HG03575 (cell line): ENCODE results near the gene VPREB1.
"Not testable (repeated sequence)": the region's sequence is repeated elsewhere in the genome, so short reads cannot be mapped to it uniquely, and the experiment has no call there.

Experiments
- ATAC-seq: cut with Tn5 transposase; IDR thresholded peaks from one replicate; pipeline ENCODE4 v1.9.1; 2021; ENCODE audit not compliant: unreplicated experiment, insufficient number of reproducible peaks, low FRiP score; ENCODE audit errors: extremely low read depth

The VPREB1 gene

GRCh38 chr22:22286390-22287105, 42.0 kb downstream of the VPREB1 start:
- not testable (repeated sequence) for ATAC-seq

- not testable (repeated sequence) for ATAC-seq
Observed at GRCh38 chr22:22287106-22287626, 42.6 kb downstream of the VPREB1 start.

GRCh38 chr22:22289666-22290065, 45.1 kb downstream of the VPREB1 start:
- ATAC-seq, result not testable (repeated sequence)

- not testable (repeated sequence) for ATAC-seq
Observed at GRCh38 chr22:22291129-22291806, 46.7 kb downstream of the VPREB1 start.

GRCh38 chr22:22292656-22293055, 48.1 kb downstream of the VPREB1 start:
- not testable (repeated sequence) for ATAC-seq

- not testable (repeated sequence) for ATAC-seq
Observed at GRCh38 chr22:22293436-22293835, 48.9 kb downstream of the VPREB1 start.

- not testable (repeated sequence) for ATAC-seq
Observed at GRCh38 chr22:22294641-22295040, 50.1 kb downstream of the VPREB1 start.
